ENCODE results near the gene MTX1. TPM values are rescaled to one million over a fixed set of nuclear protein-coding genes. Genes with fewer than 3 reads are reported as not detected.
A peak's percentile ranks its signal among the peaks of the same experiment; 100 is the strongest.

Gene MTX1
- total and polyA plus RNA-seq, 3 donors from 2014 or later, result 77.1 to 161 (median 118) TPM

- WGBS, 2 donors, result 88 to 92% methylated on average over 7 to 9 of the region's 9 CpGs
- Histone ChIP-seq H3K27ac (no peak overlapping the region), H3K4me3 (no peak overlapping the region), H3K9me3 (no peaks in the 10 kb centered on the region), H3K4me1 (peaks cover 9% of the 10 kb centered on the region), H3K27me3 (no peaks in the 10 kb centered on the region), H3K36me3 (ENCODE audit: low read depth, missing control alignments) (no peaks in the 10 kb centered on the region)
- intact Hi-C loops (cut with DNase I; ENCODE audit: low total_unique reads), result no loop called here
- TF ChIP-seq POLR2A (IDR thresholded peaks at IDR 0.05) (no peak), CTCF (IDR thresholded peaks at IDR 0.05) (no peak)
- DNase-seq, result no peak
Measured at GRCh38 chr1:155175927-155176371, 32.5 kb upstream of the MTX1 start.

GRCh38 chr1:155176544-155177071 is 31.9 kb upstream of the MTX1 start:
- WGBS, 2 donors, result 63 to 73% methylated on average over 8 of the region's 8 CpGs
- TF ChIP-seq POLR2A (IDR thresholded peaks at IDR 0.05) (no peak), CTCF (IDR thresholded peaks at IDR 0.05) (peak; percentile 82 to 95 (median 88))
- Histone ChIP-seq H3K27ac (no peak overlapping the region), H3K27me3 (no peaks in the 10 kb centered on the region), H3K36me3 (ENCODE audit: low read depth, missing control alignments) (no peaks in the 10 kb centered on the region), H3K9me3 (no peaks in the 10 kb centered on the region), H3K4me3 (no peak overlapping the region), H3K4me1 (peaks cover 9% of the 10 kb centered on the region)
- intact Hi-C loops (cut with DNase I; ENCODE audit: low total_unique reads), result no loop called here
- peak; percentile 88 for DNase-seq

DNA sequence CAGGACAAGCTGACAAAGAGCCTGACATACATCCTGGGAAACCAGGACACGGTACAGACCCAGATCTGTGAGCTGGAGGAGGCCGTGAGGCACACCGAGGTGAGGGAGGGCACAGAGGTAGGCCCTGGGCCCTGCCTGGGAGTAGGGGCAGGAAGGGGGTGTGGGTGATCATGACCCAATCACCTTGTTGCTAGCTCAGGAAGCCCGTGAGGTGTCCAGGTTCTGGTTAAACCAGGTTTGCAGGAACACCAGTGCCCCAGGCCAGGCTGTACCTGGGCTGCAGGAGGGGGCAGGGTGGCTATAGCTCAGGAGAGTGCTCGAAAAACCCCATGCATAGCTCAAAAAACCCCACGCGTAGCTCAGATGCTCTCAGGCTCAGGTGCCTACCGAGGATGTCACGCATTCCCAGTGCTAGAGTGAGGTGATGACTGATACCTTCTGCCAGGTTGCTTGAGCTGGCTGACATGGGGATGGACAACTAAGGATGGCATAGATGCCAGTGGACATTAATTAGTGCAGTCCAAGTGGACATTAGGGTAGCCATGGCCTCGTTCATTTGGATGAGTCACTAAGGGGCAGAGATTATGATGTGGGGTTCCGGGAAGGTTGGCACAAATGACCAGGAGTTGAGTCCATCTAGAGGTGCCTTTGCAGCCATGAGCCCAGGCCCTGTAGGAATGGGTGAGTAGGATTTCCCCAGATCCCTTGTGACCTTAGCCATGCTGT is 31.1 kb upstream of the MTX1 start:
- DNase-seq, result no peak
- 83 to 86% methylated on average over 11 of the region's 11 CpGs for WGBS, 2 donors
- Histone ChIP-seq H3K4me3 (no peak overlapping the region), H3K27ac (no peak overlapping the region), H3K27me3 (no peaks in the 10 kb centered on the region), H3K9me3 (no peaks in the 10 kb centered on the region), H3K4me1 (peaks cover 6% of the 10 kb centered on the region), H3K36me3 (ENCODE audit: low read depth, missing control alignments) (no peaks in the 10 kb centered on the region)
- TF ChIP-seq POLR2A (IDR thresholded peaks at IDR 0.05) (no peak), CTCF (IDR thresholded peaks at IDR 0.05) (no peak)
- intact Hi-C loops (cut with DNase I; ENCODE audit: low total_unique reads), result no loop called here

DNA sequence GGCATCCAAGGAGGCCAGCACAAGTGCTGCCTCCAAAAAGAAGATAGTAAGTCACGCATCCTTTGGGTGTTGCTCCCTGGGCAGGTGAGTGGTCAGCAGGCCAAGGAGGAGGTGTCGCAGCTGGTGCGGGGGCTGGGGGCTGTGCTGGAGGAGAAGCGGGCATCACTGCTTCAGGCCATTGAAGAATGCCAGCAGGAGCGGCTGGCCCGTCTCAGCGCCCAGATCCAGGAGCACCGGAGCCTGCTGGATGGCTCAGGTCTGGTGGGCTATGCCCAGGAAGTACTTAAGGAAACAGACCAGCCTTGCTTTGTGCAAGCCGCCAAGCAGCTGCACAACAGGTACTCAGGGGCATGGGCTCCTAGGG is 30.6 kb upstream of the MTX1 start:
- Histone ChIP-seq H3K36me3 (ENCODE audit: low read depth, missing control alignments) (no peaks in the 10 kb centered on the region), H3K27me3 (no peaks in the 10 kb centered on the region), H3K4me1 (peaks cover 3% of the 10 kb centered on the region), H3K4me3 (no peak overlapping the region), H3K27ac (no peak overlapping the region), H3K9me3 (no peaks in the 10 kb centered on the region)
- TF ChIP-seq CTCF (IDR thresholded peaks at IDR 0.05) (no peak), POLR2A (IDR thresholded peaks at IDR 0.05) (no peak)
- DNase-seq, result no peak
- 92 to 100% methylated on average over 9 of the region's 9 CpGs for WGBS, 2 donors
- intact Hi-C loops (cut with DNase I; ENCODE audit: low total_unique reads), result no loop called here

Data from testis (tissue), 3 donors.